ENCODE data around the gene ZBTB8B.

Gene ZBTB8B

GRCh38 chr1:32426489-32427255 lies 38.2 kb upstream of the ZBTB8B start (continued):
- TF ChIP-seq CTCF (tag by site-specific recombination; IDR thresholded peaks at IDR 0.05): 0 out of 2 replicates have a peak, but pooled peaks have one; percentile 22
- TF ChIP-seq ZBTB26 (tag by site-specific recombination; optimal IDR thresholded peaks at IDR 0.05): peak; percentile 14
- TF ChIP-seq ZNF335 (tag by site-specific recombination; conservative IDR thresholded peaks at IDR 0.05): peak; percentile 68
- TF ChIP-seq ZSCAN4 (tag by site-specific recombination; IDR thresholded peaks at IDR 0.05): no peak
- peak; percentile 71 for TF ChIP-seq ZBTB17 (tag by site-specific recombination; IDR thresholded peaks at IDR 0.05)
- TF ChIP-seq GLIS2 (tag by site-specific recombination; IDR thresholded peaks at IDR 0.05): peak; percentile 15; the same call in 1 of the 2 replicates
- TF ChIP-seq ZNF747 (tag by site-specific recombination; IDR thresholded peaks at IDR 0.05): no peak
- peak; percentile 93 for TF ChIP-seq ZNF341 (tag by site-specific recombination; IDR thresholded peaks at IDR 0.05; ENCODE audit: low read depth)
- peak; percentile 47 for TF ChIP-seq SP2 (tag by site-specific recombination; IDR thresholded peaks at IDR 0.05)
- 0 out of 2 replicates have a peak, but pooled peaks have one; percentile 20 for TF ChIP-seq ZNF76 (tag by site-specific recombination; IDR thresholded peaks at IDR 0.05; ENCODE audit: borderline replicate concordance, low read depth)
- no peak for TF ChIP-seq ZBTB10 (tag by site-specific recombination; IDR thresholded peaks at IDR 0.05)
- TF ChIP-seq PATZ1 (tag by site-specific recombination; IDR thresholded peaks at IDR 0.05): peak; percentile 33; the same call in 1 of the 2 replicates
- no peak for TF ChIP-seq ZXDB (tag by site-specific recombination; IDR thresholded peaks at IDR 0.05)

- H3K4me1 ChIP-seq (ENCODE audit: control insufficient read depth, insufficient read depth, low read length): no peaks in the 10 kb centered on the region
- H3K36me3 ChIP-seq (ENCODE audit: control insufficient read depth in 2 of 2, insufficient read depth in 1 of 2, low read length in 2 of 2): no peaks in the 10 kb centered on the region
- H3K4me3 ChIP-seq (ENCODE audit: low read depth, low read length): no peak overlapping the region
- H3K9me3 ChIP-seq (ENCODE audit: control insufficient read depth, insufficient read depth, low read depth, low read length): no peaks in the 10 kb centered on the region
- CTCF ChIA-PET: interaction anchor here (0.6 to 1.8 kb wide), 5 partner anchors 8 to 259 kb away, joined by 3 to 6 read pairs (median 4); no protein-coding TSS in a partner anchor
- POLR2A ChIA-PET: no interaction called here
- H3K27ac ChIP-seq (ENCODE audit: extremely low read depth, low read depth, low read length): no peak overlapping the region
- no peak for TF ChIP-seq ZBTB8A (tag by site-specific recombination; IDR thresholded peaks at IDR 0.05)
- no peak for TF ChIP-seq ZNF155 (tag by site-specific recombination; IDR thresholded peaks at IDR 0.05)
- TF ChIP-seq ZNF366 (tag by site-specific recombination; conservative IDR thresholded peaks at IDR 0.05): no peak
- TF ChIP-seq PRDM10 (tag by site-specific recombination; IDR thresholded peaks at IDR 0.05): no peak
- TF ChIP-seq ZNF561 (tag by site-specific recombination; IDR thresholded peaks at IDR 0.05; ENCODE audit: borderline replicate concordance): no peak
- no peak for TF ChIP-seq GLIS2 (tag by site-specific recombination; IDR thresholded peaks at IDR 0.05)
- no peak for TF ChIP-seq ZBTB6 (tag by site-specific recombination; IDR thresholded peaks at IDR 0.05)
- TF ChIP-seq ZNF529 (tag by site-specific recombination; IDR thresholded peaks at IDR 0.05; ENCODE audit: insufficient replicate concordance): no peak
Measured at GRCh38 chr1:32427264-32427963, 37.5 kb upstream of the ZBTB8B start.

Measured in HEK293 (cell line).